HL-60/S4 treated with phorbol 12-myristate 13-acetate at 8.2 ng/mL for 4 days and 3 days (cell line): ENCODE measurements around the gene TMEM175.
"Not testable (repeated sequence)": the region's sequence is repeated elsewhere in the genome, so short reads cannot be mapped to it uniquely, and the experiment has no call there.

Experiments
- in situ Hi-C: fragments of 300-500 bp; cut with MboI; formaldehyde crosslinking; loops from 2 replicates; pipeline ENCODE4 v1.15.0; 2022; ENCODE audit warnings: low sequenced_read_pairs

Gene TMEM175

GRCh38 chr4:987624-988513, 55.6 kb downstream of the TMEM175 start:
- in situ Hi-C loops, result no loop called here

- in situ Hi-C loops, result no loop called here
Observed at GRCh38 chr4:988726-989721, 56.8 kb downstream of the TMEM175 start.

DNA sequence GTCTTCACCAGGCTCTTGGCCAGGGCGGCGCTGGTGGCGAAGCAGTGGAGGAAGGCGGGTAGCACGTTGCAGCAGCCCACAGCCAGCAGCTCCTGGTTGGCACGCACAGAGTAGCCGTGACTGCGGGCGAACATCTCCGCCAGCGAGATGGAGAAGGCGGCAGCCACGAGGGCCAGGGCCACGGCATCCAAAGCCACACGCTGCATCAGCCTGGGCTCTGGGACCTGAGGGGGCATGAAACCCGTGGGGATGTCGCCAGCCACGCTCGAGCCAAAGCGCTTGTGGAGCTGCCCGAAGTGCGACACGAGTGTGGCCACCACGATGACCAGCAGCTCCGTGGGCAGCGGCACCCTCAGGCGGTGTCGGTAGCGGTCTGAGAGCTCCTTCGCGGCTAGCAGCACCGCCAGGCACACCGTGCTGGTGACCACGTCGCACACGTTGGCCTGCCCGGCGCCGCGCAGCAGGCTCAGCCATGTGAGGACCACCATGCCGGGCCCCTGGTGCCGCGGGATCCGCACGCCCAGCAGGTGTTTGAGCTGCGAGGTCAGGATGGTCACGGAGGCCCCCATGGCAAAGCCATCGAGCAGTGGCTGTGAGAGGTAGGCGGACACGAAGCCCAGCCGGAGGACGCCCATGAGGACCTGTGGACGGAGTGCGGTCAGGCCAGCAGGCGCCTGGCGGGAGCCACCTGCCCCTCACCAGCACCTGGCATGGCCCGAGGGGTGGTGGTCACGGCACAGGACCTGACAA, 57.6 kb downstream of the TMEM175 start:
- in situ Hi-C loops, result no loop called here

GRCh38 chr4:990746-991367, 58.6 kb downstream of the TMEM175 start:
- in situ Hi-C loops, result no loop called here

DNA sequence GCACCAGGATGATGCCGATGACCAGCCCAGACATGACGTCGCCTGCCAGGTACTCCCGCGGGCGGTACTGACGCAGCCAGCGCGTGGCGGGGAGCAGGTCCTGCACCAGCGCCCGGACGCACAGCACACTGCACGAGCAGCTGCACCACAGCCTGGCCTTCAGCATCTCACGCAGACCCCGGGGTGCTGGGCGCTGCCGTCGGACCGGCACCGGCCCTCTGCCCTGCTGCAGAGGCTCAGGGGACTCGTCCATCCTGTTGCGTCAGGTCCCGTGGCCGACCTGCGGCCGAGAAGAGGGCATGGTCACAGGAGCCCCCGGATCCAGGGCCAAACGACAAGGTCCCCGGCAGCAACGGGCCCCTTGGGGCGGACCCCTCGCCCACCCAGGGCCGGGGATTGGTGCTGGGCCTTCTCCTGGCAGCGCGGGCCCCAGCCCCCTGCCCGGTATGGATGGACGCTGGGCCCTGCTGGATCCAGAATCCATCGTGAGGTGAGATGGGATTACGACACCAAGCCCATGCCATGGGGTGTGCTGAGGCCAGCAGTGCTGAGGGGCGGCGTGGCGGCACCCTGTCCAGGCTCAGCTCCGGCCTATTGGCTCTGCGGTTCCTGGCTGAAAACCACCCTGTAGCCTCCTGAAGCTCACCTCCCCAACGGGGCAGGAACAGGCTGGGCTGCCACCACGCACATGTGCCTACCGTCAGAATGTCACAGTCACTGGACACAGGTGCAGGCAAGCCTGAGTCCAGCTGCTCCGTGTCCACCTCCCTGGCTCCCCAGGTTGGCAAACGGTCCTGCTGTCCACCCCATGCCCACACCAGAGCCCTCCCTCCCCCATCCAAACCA, 59.4 kb downstream of the TMEM175 start:
- in situ Hi-C loops, result no loop called here

- in situ Hi-C loops, result no loop called here
Observed at GRCh38 chr4:992297-993110, 60.2 kb downstream of the TMEM175 start.

DNA sequence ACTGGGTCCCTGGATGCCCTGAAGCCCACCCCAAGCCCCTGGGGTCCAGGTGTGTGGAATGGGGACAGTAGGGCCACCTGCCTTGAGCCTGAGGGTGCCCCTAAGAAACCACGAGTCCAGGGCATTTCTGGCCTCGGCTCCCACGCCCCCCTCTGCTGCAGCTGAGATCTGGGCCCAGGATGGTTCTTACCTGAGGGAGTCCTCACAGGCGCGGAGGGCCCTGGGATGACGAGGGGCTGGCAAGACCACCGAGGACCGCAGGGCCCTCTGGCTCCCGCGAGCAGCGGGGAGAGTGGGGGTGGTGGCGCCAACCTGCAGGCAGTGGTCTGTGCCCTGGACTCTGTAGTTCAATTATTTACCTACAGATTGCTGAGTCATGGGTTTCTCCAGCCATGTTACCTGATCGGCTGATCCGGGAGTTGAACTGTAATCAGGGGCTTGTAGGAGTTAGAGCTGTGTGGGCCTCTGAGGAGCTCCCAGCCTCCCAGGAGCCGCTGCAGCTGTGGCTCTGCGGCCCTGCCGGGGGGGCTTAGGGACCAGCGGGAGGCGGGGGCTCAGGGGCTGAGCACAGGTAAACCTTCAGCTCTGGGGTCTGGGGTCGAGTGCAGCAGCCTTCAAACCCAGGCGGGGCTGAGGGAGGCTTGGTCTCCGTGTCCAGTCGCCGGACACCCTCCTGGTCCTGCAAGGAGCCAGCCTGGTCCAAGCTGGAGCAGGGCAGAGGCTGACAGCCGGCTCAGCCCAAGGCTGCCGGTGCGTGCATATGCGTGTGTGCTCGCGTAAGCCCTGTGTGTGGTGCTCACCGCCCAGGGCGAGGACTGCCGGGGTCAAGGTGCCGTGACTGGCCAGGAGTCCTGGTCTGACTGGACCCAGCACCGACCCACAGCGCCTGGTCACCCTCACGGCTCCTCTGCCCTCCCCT, 61.1 kb downstream of the TMEM175 start, which contains the start of gene SLC26A1:
SLC26A1 (minus strand) TSS at position 294 of the 919 bp plus-strand sequence. CDS start 1,701 bp downstream, outside the sequence.
- in situ Hi-C loops, result no loop called here

GRCh38 chr4:995311-996026, 63.2 kb downstream of the TMEM175 start:
- in situ Hi-C loops, result no loop called here

- in situ Hi-C loops, result no loop called here
Observed at GRCh38 chr4:996030-996996, 64.1 kb downstream of the TMEM175 start.

DNA sequence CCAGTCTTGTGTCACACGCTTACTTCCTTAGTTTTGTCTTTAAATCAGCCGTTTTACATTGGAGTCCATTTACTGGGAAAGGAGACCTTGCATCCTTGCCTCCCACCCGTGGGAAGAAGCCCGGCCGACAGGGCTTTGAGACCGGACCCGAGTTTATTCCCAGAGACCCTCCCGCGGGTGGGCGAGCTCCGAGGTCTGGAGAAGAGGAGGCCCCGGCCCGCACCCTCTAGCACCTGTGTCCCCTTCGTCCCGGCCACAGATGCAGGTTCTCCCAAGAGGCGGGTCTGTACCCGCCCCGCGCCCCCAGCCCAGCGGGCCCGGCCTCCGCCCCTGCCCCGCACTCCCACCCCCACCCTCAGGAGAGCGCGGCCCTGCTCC, 64.7 kb downstream of the TMEM175 start:
- in situ Hi-C loops, result no loop called here

- in situ Hi-C loops, result no loop called here
Observed at GRCh38 chr4:997375-998071, 65.3 kb downstream of the TMEM175 start.

DNA sequence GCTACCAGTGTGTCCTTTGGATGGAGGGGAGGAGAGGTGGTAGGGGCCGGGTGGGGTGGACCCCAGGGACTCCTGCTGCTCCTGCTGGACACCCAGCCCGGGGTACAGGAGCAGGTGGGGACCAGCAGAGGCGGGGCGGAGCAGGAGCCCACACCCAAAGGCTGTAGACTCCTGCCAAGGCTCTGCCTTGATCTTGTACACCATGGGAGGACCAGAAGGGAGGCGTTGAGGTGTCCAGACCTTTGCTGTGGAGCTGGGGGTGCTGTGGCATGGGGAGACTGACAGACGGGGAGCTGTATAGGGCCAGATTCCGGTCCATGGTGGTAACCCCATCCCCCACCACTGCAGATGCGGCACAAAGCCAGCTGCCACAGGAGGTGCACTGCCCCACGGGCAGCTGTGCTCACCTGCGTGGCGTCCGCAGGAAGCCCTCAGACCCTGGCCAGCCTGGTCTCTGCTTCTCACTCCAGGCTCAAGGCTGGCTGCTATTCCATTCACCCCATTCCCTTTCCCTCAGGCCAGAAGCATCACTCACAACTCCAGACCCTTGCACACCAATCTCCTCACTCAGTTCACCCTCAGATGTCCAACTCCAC, 65.9 kb downstream of the TMEM175 start:
- in situ Hi-C loops, result no loop called here

DNA sequence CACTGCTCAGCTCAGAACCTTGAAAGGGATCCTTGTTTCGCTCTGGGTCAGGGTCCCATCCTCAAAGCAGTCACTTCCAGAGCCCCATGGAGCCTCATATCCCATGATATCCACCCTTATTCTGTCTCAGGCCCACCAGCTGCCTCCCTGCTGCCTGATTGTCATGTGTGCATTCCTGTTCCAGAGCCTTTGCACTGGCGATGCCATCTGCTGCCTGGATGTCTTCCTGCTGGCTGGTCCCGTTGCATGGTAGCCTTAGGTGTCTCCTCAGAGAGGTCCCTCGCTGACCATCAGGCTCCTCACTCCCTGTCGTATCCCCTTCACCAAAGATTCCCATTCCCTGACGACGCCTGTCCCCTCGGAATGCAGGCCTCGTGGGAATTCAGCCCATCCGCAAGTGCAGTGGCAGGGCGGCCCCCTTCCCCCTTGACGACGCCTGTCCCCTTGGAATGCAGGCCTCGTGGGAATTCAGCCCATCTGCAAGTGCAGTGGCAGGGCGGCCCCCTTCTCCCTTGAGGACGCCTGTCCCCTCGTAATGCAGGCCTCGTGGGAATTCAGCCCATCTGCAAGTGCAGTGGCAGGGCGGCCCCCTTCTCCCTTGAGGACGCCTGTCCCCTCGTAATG, 67.1 kb downstream of the TMEM175 start:
- in situ Hi-C loops, result not testable (repeated sequence)

GRCh38 chr4:999882-1000425, 67.7 kb downstream of the TMEM175 start:
- in situ Hi-C loops, result no loop called here
